Immature natural killer cell (primary cell): ENCODE data around the gene PDGFRB. TPM values are rescaled to one million over a fixed set of nuclear protein-coding genes. Genes with fewer than 3 reads are reported as not detected.

ENCODE experiments used
- DNase-seq, 3 donors: peaks; one replicate each; pipeline ENCODE4 v3.0.0; 2022; ENCODE audit warnings: mixed read lengths in 1 of 3
- H3K27ac Mint-ChIP-seq, 6 donors: one replicate each; pipeline ENCODE4 v1.8.0; 2020; ENCODE audit warnings: mixed read lengths in 6 of 6, mild to moderate bottlenecking in 5 of 6, inconsistent platforms in 4 of 6, moderate library complexity in 3 of 6
- H3K27me3 Mint-ChIP-seq, 3 donors: one replicate each; pipeline ENCODE4 v1.8.0; 2020 to 2021; ENCODE audit warnings: low read depth in 3 of 3, mild to moderate bottlenecking in 3 of 3, mixed read lengths in 3 of 3, moderate library complexity in 3 of 3, inconsistent platforms in 1 of 3
- H3K36me3 Mint-ChIP-seq, 3 donors: one replicate each; pipeline ENCODE4 v1.8.0; 2020; ENCODE audit warnings: mixed read lengths in 3 of 3, inconsistent platforms in 2 of 3, mild to moderate bottlenecking in 2 of 3
- H3K4me1 Mint-ChIP-seq, 2 donors: one replicate each; pipeline ENCODE4 v1.8.0; 2020; ENCODE audit warnings: inconsistent platforms in 2 of 2, mild to moderate bottlenecking in 2 of 2, mixed read lengths in 2 of 2, moderate library complexity in 1 of 2
- H3K4me3 Mint-ChIP-seq, 5 donors: one replicate each; pipeline ENCODE4 v1.8.0; 2020; ENCODE audit warnings: mild to moderate bottlenecking in 5 of 5, mixed read lengths in 5 of 5, inconsistent platforms in 3 of 5, moderate library complexity in 3 of 5
- H3K9me3 Mint-ChIP-seq, 6 donors: one replicate each; pipeline ENCODE4 v1.8.0; 2020; ENCODE audit warnings: mild to moderate bottlenecking in 6 of 6, mixed read lengths in 6 of 6, inconsistent platforms in 4 of 6, moderate library complexity in 3 of 6
- polyA plus RNA-seq, 3 donors: library from polyadenylated mRNA; unstranded; fragments of 300-500 nt; fragmentation: Illumina TruSeq; gene quantifications; one replicate each; pipeline ENCODE4 v1.2.3, GENCODE V29; 2021

PDGFRB gene
- polyA plus RNA-seq, 3 donors from 2014 or later = 6.4 to 18.9 (median 7.1) TPM

GRCh38 chr5:150143350-150144245 lies 12.0 kb downstream of the PDGFRB start:
- Mint-ChIP-seq H3K36me3 (peaks cover 0 to 16% (median 0%) of the 10 kb centered on the region in 3 donors), H3K4me1 (peaks cover 13 to 37% of the 10 kb centered on the region in 2 donors), H3K9me3 (no peaks in the 10 kb centered on the region), H3K4me3 (peak overlapping the region in 1 of 5 donors; percentile 35), H3K27ac (peak overlapping the region in 2 of 6 donors; percentile 20 to 37), H3K27me3 (peaks cover 0 to 3% (median 1%) of the 10 kb centered on the region in 3 donors)
- no peak for DNase-seq

DNA sequence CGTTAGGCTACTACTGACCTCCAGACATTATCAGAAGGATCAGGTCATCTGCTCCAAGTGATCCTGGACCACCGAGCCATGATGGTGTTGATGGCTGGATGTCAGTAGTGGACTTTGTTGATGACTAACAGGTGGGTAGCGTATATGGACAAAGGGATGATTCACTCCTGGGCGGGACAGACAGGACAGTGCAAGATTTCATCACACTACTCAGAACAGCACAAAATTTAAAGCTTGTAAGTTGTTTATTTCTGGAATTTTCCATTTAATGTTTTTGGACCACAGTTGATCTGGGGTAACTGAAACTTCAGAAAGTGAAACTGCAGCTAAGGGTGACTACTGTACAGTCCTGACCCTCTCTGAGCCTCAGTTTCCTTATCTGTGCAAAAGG lies 12.7 kb downstream of the PDGFRB start:
- peaks cover 0 to 12% (median 0%) of the 10 kb centered on the region in 3 donors for H3K36me3 Mint-ChIP-seq
- no peak overlapping the region for H3K4me3 Mint-ChIP-seq
- H3K9me3 Mint-ChIP-seq = no peaks in the 10 kb centered on the region
- peaks cover 9 to 30% of the 10 kb centered on the region in 2 donors for H3K4me1 Mint-ChIP-seq
- H3K27ac Mint-ChIP-seq = peak overlapping the region in 2 of 6 donors; percentile 20 to 37
- peaks cover 0 to 3% (median 2%) of the 10 kb centered on the region in 3 donors for H3K27me3 Mint-ChIP-seq
- no peak for DNase-seq

DNA sequence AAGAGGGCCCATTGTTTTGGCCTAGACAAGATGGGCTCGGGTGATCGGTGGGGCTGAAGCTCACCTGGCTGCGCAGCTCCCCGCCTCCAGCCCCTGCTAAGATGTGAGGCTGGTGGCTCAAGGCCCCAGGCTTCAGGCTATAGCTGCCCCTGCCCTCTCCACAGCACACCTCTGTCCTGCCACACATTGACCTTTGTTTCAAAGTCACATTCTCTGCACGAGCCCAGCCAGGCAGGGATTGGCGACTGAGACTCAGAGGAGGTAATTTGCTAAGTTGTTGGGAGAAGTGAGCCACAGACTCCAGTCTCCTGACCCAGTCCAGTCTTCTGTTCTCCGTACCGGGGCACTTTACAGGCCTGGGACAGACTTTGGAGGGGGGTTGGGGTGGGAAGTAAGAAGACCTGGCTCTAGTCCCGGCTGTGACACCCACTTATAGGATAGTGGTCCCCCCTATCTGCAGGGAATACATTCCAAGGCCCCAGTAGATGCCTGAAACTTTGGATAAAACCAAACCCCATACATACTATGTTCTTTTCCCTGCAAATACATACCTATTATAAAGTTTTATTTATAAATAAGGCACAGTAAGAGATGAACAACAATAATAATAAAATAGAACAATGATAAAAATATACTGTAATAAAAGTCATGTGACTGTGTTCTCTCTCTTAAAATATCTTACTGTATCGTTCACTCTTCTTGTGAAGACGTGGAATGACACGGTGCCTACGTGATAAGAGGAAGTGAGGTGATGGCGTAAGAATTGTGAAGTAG lies 13.3 kb downstream of the PDGFRB start:
- H3K27ac Mint-ChIP-seq = peak overlapping the region in 2 of 6 donors; percentile 20 to 37
- no peak for DNase-seq
- peaks cover 0 to 3% (median 3%) of the 10 kb centered on the region in 3 donors for H3K27me3 Mint-ChIP-seq
- H3K4me3 Mint-ChIP-seq = no peak overlapping the region
- no peaks in the 10 kb centered on the region for H3K9me3 Mint-ChIP-seq
- H3K4me1 Mint-ChIP-seq = peaks cover 9 to 27% of the 10 kb centered on the region in 2 donors
- peaks cover 0 to 9% (median 0%) of the 10 kb centered on the region in 3 donors for H3K36me3 Mint-ChIP-seq

DNA sequence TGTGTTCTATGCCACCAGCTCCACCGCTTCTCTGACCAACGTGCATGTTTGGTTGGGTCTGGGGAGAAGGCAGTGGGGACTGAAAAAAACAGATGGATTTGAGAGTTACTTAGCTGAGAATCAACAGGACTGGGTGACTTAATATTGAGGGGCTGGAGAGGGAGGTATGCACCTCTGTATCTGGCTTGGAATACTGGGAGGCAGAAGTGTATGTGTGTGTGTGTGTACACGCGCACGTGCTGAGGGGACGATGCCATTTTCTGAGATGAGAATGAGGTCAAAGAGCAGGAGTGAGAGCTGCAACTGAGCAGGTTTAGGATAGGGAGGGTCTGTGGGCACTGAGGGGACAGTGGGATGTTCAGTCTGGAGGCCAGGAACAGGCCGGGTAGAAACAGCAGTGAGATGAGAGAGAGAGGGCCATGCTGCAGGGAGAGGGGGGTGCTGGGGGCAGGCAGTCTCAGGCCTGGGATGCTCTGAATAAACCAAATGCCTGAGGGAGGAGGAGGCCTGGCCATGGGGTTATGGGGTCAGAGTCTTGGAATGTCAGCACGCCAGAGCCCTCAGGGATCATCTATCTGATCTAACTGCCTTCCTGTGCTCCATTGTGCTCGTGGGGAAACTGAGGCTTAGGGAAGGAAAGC lies 14.0 kb downstream of the PDGFRB start:
- peaks cover 9 to 27% of the 10 kb centered on the region in 2 donors for H3K4me1 Mint-ChIP-seq
- H3K27me3 Mint-ChIP-seq = peaks cover 0 to 3% (median 3%) of the 10 kb centered on the region in 3 donors
- no peak for DNase-seq
- peak overlapping the region in 1 of 6 donors; percentile 54 for H3K27ac Mint-ChIP-seq
- peaks cover 0 to 9% (median 0%) of the 10 kb centered on the region in 3 donors for H3K36me3 Mint-ChIP-seq
- no peaks in the 10 kb centered on the region for H3K9me3 Mint-ChIP-seq
- H3K4me3 Mint-ChIP-seq = no peak overlapping the region

GRCh38 chr5:150140830-150141229 lies 14.8 kb downstream of the PDGFRB start:
- Mint-ChIP-seq H3K27me3 (peaks cover 0 to 3% (median 3%) of the 10 kb centered on the region in 3 donors), H3K27ac (no peak overlapping the region), H3K36me3 (peaks cover 0 to 7% (median 0%) of the 10 kb centered on the region in 3 donors), H3K4me3 (no peak overlapping the region), H3K4me1 (peaks cover 9 to 23% of the 10 kb centered on the region in 2 donors), H3K9me3 (no peaks in the 10 kb centered on the region)
- DNase-seq = no peak

- Mint-ChIP-seq H3K36me3 (peaks cover 0 to 4% (median 0%) of the 10 kb centered on the region in 3 donors), H3K27me3 (peaks cover 0 to 3% (median 0%) of the 10 kb centered on the region in 3 donors), H3K4me1 (peaks cover 4 to 11% of the 10 kb centered on the region in 2 donors), H3K9me3 (no peaks in the 10 kb centered on the region), H3K27ac (no peak overlapping the region), H3K4me3 (no peak overlapping the region)
- no peak for DNase-seq
Observed at GRCh38 chr5:150139334-150139733, 16.3 kb downstream of the PDGFRB start.

GRCh38 chr5:150138551-150139265 lies 16.9 kb downstream of the PDGFRB start:
- Mint-ChIP-seq H3K27me3 (peaks cover 0 to 3% (median 0%) of the 10 kb centered on the region in 3 donors), H3K27ac (peak overlapping the region in 1 of 6 donors; percentile 60)

GRCh38 chr5:150137997-150138396 lies 17.6 kb downstream of the PDGFRB start:
- Mint-ChIP-seq H3K27me3 (peaks cover 0 to 3% (median 0%) of the 10 kb centered on the region in 3 donors), H3K4me3 (no peak overlapping the region), H3K36me3 (peaks cover 0 to 9% (median 4%) of the 10 kb centered on the region in 3 donors), H3K27ac (peak overlapping the region in 3 of 6 donors; percentile 24 to 60 (median 26)), H3K4me1 (peaks cover 4 to 5% of the 10 kb centered on the region in 2 donors), H3K9me3 (no peaks in the 10 kb centered on the region)
- DNase-seq = no peak

More at GRCh38 chr5:150138551-150139265, 16.9 kb downstream of the PDGFRB start:
- no peak overlapping the region for H3K4me3 Mint-ChIP-seq
- peaks cover 0 to 9% (median 3%) of the 10 kb centered on the region in 3 donors for H3K36me3 Mint-ChIP-seq
- H3K9me3 Mint-ChIP-seq = no peaks in the 10 kb centered on the region
- DNase-seq = no peak
- H3K4me1 Mint-ChIP-seq = peaks cover 4 to 11% of the 10 kb centered on the region in 2 donors

- H3K27ac Mint-ChIP-seq = peak overlapping the region in 4 of 6 donors; percentile 24 to 60 (median 38)
- peaks cover 0 to 5% of the 10 kb centered on the region in 2 donors for H3K4me1 Mint-ChIP-seq
- H3K4me3 Mint-ChIP-seq = no peak overlapping the region
- H3K9me3 Mint-ChIP-seq = no peaks in the 10 kb centered on the region
- DNase-seq = no peak
- peaks cover 0 to 9% (median 4%) of the 10 kb centered on the region in 3 donors for H3K36me3 Mint-ChIP-seq
- peaks cover 0 to 2% (median 0%) of the 10 kb centered on the region in 3 donors for H3K27me3 Mint-ChIP-seq
Observed at GRCh38 chr5:150137168-150137957, 18.3 kb downstream of the PDGFRB start.

DNA sequence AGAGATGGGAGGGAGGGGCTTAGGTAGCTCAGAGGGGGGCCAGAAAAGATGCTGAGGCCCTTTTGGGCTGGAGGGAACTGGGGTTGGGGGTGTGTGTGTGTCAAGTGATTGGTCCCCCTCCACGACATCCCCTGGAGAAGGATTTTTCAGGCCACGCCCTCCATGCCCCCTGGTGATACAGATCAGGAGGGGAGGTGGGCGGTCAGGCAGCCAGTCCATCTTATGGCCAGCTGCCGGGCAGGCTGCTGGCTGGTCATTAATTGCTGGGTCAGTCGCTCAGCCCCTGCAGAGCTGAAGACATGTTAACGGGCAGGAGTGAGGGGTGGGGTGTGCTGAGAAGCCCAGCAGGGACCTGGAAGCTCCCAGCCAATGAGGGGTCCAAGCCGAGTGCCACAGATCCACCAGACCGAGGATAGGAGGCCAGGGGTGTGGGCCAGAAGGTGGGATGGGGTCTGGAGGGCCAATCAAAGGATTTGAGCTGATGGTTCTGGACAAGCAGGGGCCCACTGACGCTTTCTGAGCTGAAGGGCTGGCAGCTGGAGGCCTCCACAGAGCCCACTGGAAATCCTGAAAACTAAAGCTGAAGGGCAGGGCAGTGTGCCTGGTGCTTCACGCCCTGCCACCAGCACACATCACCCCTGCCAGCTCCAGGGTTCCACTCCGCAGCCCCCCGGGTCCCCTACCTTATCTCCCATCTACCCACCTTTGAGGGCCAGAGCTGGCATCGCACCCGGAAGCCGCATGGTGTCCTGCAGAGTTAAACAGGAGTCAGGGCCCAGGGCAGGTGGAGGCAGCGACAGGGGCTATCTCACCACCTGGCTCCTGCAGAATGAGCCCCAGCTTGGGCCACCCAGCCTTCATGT lies 19.1 kb downstream of the PDGFRB start:
- Mint-ChIP-seq H3K4me1 (peaks cover 2 to 6% of the 10 kb centered on the region in 2 donors), H3K27ac (no peak overlapping the region), H3K27me3 (peaks cover 0 to 2% (median 0%) of the 10 kb centered on the region in 3 donors), H3K9me3 (no peaks in the 10 kb centered on the region), H3K36me3 (peaks cover 0 to 9% (median 4%) of the 10 kb centered on the region in 3 donors), H3K4me3 (no peak overlapping the region)
- no peak for DNase-seq

DNA sequence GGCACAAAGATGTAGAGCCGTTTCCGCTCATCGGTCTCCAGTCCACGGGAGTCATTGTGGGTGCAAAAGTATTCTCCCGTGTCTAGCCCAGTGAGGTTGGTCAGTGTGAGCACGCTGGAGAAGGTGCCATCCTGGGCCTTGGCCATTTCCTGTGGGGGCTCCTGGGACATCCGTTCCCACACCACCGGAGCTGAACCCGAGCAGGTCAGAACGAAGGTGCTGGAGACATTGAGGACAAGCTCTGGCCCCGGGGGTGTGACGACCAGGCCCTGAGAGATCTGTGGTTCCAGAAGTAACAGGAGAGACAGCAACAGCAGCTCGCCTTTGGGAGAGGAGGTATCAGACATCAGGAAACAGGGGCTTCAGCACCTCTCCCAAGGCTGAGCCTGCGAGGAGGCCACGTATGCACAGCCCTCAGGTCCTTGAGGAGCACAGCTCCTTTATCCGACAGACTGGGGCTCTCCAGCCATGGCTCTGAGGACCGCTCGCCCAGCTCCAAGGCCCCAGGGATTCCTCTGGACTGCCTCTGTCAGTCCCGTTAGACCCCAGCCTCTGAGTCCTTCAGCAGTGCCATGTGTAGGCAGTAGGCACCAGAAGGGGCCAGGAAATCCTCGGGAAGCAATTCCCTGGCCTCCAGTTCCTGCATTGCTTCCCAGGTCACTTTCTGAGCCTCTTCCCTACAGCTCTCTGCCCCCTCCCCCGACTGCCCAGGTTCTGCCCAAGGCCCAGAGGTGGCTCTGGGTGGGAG lies 19.9 kb downstream of the PDGFRB start:
- no peak for DNase-seq
- Mint-ChIP-seq H3K9me3 (no peaks in the 10 kb centered on the region), H3K27me3 (peaks cover 0 to 2% (median 0%) of the 10 kb centered on the region in 3 donors), H3K27ac (peak overlapping the region in 1 of 6 donors; percentile 20), H3K4me1 (peaks cover 10 to 12% of the 10 kb centered on the region in 2 donors), H3K36me3 (peaks cover 0 to 9% (median 4%) of the 10 kb centered on the region in 3 donors), H3K4me3 (no peak overlapping the region)
